ENCODE data around the gene ZBTB7C. TPM values are rescaled to one million over a fixed set of nuclear protein-coding genes. Genes with fewer than 3 reads are reported as not detected.

Gene ZBTB7C
- total RNA-seq, 6 donors from 2014 or later, result 6.1 to 18.1 (median 12.2) TPM

- DNase-seq, result no peak
- Histone ChIP-seq H3K9me3 (no peaks in the 10 kb centered on the region), H3K4me1 (no peaks in the 10 kb centered on the region), H3K27me3 (no peaks in the 10 kb centered on the region), H3K27ac (no peak overlapping the region), H3K36me3 (no peaks in the 10 kb centered on the region), H3K4me3 (no peak overlapping the region)
- TF ChIP-seq CTCF (IDR thresholded peaks at IDR 0.05) (no peak), POLR2A (IDR thresholded peaks at IDR 0.05) (no peak), EP300 (IDR thresholded peaks at IDR 0.05) (no peak), POLR2AphosphoS5 (IDR thresholded peaks at IDR 0.05) (no peak)
- 80 to 86% methylated on average over 4 of the region's 4 CpGs for WGBS, 2 donors
- no peak for ATAC-seq (ENCODE audit: low FRiP score in 2 of 2)
Observed at GRCh38 chr18:47984991-47985390, 424.2 kb downstream of the ZBTB7C start.

- H3K9me3 ChIP-seq, result no peaks in the 10 kb centered on the region
- H3K4me3 ChIP-seq, result no peak overlapping the region
- TF ChIP-seq CTCF (IDR thresholded peaks at IDR 0.05) (no peak), EP300 (IDR thresholded peaks at IDR 0.05) (no peak), POLR2AphosphoS5 (IDR thresholded peaks at IDR 0.05) (no peak), POLR2A (IDR thresholded peaks at IDR 0.05) (no peak)
- no peaks in the 10 kb centered on the region for H3K4me1 ChIP-seq
- no peaks in the 10 kb centered on the region for H3K36me3 ChIP-seq
- no peak overlapping the region for H3K27ac ChIP-seq
- no peak for DNase-seq
- ATAC-seq (ENCODE audit: low FRiP score in 2 of 2), result no peak
- no peaks in the 10 kb centered on the region for H3K27me3 ChIP-seq
- WGBS, 2 donors, result 87 to 91% methylated on average over 6 of the region's 6 CpGs
Observed at GRCh38 chr18:47983946-47984345, 425.2 kb downstream of the ZBTB7C start.

GRCh38 chr18:47983055-47983454, 426.1 kb downstream of the ZBTB7C start:
- no peak overlapping the region for H3K4me3 ChIP-seq
- no peaks in the 10 kb centered on the region for H3K4me1 ChIP-seq
- DNase-seq, result no peak
- TF ChIP-seq CTCF (IDR thresholded peaks at IDR 0.05) (no peak), POLR2AphosphoS5 (IDR thresholded peaks at IDR 0.05) (no peak)
- H3K27me3 ChIP-seq, result no peaks in the 10 kb centered on the region
- 71 to 84% methylated on average over 2 of the region's 2 CpGs for WGBS, 2 donors
- ATAC-seq (ENCODE audit: low FRiP score in 2 of 2), result no peak
- no peak overlapping the region for H3K27ac ChIP-seq
- no peaks in the 10 kb centered on the region for H3K36me3 ChIP-seq
- no peaks in the 10 kb centered on the region for H3K9me3 ChIP-seq

GRCh38 chr18:47981830-47982229, 427.4 kb downstream of the ZBTB7C start:
- Histone ChIP-seq H3K4me1 (no peaks in the 10 kb centered on the region), H3K9me3 (no peaks in the 10 kb centered on the region), H3K27me3 (no peaks in the 10 kb centered on the region), H3K4me3 (no peak overlapping the region), H3K27ac (no peak overlapping the region), H3K36me3 (no peaks in the 10 kb centered on the region)
- DNase-seq (no peak), ATAC-seq (ENCODE audit: low FRiP score in 2 of 2) (no peak)
- WGBS, 2 donors, result 90 to 94% methylated on average over 2 to 4 of the region's 4 CpGs
- TF ChIP-seq POLR2AphosphoS5 (IDR thresholded peaks at IDR 0.05), result no peak
- TF ChIP-seq CTCF (IDR thresholded peaks at IDR 0.05), result no peak

- DNase-seq (no peak), ATAC-seq (ENCODE audit: low FRiP score in 2 of 2) (no peak)
- TF ChIP-seq POLR2AphosphoS5 (IDR thresholded peaks at IDR 0.05) (no peak), EP300 (IDR thresholded peaks at IDR 0.05) (no peak)
- no peak overlapping the region for H3K27ac ChIP-seq
- H3K9me3 ChIP-seq, result no peaks in the 10 kb centered on the region
- no peak overlapping the region for H3K4me3 ChIP-seq
- H3K27me3 ChIP-seq, result no peaks in the 10 kb centered on the region
- WGBS, 2 donors, result 73 to 89% methylated on average over 3 of the region's 3 CpGs
- H3K4me1 ChIP-seq, result no peaks in the 10 kb centered on the region
- H3K36me3 ChIP-seq, result no peaks in the 10 kb centered on the region
Observed at GRCh38 chr18:47981320-47981719, 427.9 kb downstream of the ZBTB7C start.
